ENCODE results near the gene NFKBIE.
A peak's percentile ranks its signal among the peaks of the same experiment; 100 is the strongest.
"Not testable (repeated sequence)": the region's sequence is repeated elsewhere in the genome, so short reads cannot be mapped to it uniquely, and the experiment has no call there.

Gene NFKBIE

GRCh38 chr6:44237813-44238433, 27.4 kb downstream of the NFKBIE start:
- Mint-ChIP-seq H3K36me3 (ENCODE audit: low read depth) (peaks cover 44% of the 10 kb centered on the region), H3K4me1 (ENCODE audit: low read depth) (peaks cover 35% of the 10 kb centered on the region), H3K9me3 (no peaks in the 10 kb centered on the region), H3K4me3 (peak overlapping the region; percentile 80), H3K27ac (peak overlapping the region; percentile 97), H3K27me3 (no peaks in the 10 kb centered on the region)
- peak; percentile 89 for DNase-seq

DNA sequence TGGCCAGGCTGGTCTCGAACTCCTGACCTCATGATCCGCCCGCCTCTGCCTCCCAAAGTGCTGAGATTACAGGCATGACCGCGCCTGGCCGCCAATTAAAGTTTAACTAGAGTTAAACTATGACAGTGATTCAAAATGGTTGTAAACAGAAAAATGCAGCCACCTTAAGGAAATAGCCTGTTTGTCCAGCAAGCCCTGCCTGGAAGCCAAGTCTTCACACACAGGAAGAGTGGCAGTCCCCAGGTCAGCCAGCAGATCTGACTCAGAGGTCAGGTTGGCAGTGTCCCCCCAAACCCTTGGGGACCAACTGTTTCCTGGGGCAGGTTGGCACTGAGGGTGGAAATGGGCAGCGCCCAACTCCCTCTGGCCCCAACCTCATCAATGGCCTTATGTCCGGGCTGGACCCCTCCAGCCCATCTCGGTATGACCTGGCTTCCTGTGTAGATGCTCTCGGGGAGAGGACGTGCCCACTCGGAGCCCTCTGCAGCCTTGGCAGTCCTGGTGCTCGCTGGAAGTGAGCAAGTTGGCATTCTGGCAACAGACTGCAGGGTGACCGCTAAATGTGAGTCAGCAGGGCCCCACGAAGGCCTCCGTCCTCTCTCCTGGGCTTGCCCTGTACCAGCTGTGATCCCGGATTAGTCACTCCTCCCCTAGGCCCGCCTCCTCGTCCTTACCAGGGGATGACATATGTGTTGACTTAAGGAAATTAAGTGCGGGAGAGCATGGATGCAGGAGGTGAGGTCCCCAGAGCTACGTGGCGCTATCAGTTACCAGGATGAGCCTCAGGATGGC, 28.1 kb downstream of the NFKBIE start:
- peaks cover 33% of the 10 kb centered on the region for H3K4me1 Mint-ChIP-seq (ENCODE audit: low read depth)
- peak overlapping the region; percentile 80 for H3K4me3 Mint-ChIP-seq
- H3K27ac Mint-ChIP-seq, result peak overlapping the region; percentile 97
- peak; percentile 79 for DNase-seq
- H3K36me3 Mint-ChIP-seq (ENCODE audit: low read depth), result peaks cover 50% of the 10 kb centered on the region
- no peaks in the 10 kb centered on the region for H3K27me3 Mint-ChIP-seq
- H3K9me3 Mint-ChIP-seq, result no peaks in the 10 kb centered on the region

GRCh38 chr6:44235891-44236516, 29.3 kb downstream of the NFKBIE start:
- DNase-seq, result no peak
- Mint-ChIP-seq H3K27ac (no peak overlapping the region), H3K36me3 (ENCODE audit: low read depth) (peaks cover 62% of the 10 kb centered on the region), H3K27me3 (no peaks in the 10 kb centered on the region), H3K4me3 (no peak overlapping the region), H3K4me1 (ENCODE audit: low read depth) (peaks cover 32% of the 10 kb centered on the region), H3K9me3 (no peaks in the 10 kb centered on the region)

DNA sequence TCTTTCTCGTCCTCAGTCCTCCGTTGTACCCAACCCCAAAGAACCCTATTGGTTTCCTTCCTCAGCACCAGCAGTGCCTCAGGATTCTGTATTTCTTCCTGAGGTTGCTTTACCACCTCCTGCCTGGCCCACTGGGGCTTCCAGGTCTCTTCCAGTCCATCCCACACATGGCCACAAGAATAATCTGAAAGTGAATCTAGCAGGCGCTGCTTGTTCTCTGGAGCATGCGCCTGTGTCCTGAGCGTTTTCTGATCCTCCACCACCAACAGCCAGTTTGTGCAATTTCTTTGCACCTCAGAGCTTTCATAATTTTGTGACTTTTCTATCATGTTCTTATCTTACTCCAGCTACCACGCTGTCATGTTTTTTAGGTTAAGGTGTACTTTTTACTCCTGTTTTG, 30.1 kb downstream of the NFKBIE start:
- peak overlapping the region; percentile 1 for H3K27ac Mint-ChIP-seq
- DNase-seq, result no peak
- no peaks in the 10 kb centered on the region for H3K27me3 Mint-ChIP-seq
- H3K4me3 Mint-ChIP-seq, result no peak overlapping the region
- H3K9me3 Mint-ChIP-seq, result no peaks in the 10 kb centered on the region
- H3K36me3 Mint-ChIP-seq (ENCODE audit: low read depth), result peaks cover 70% of the 10 kb centered on the region
- peaks cover 32% of the 10 kb centered on the region for H3K4me1 Mint-ChIP-seq (ENCODE audit: low read depth)

GRCh38 chr6:44234101-44235025, 31.0 kb downstream of the NFKBIE start:
- H3K4me1 Mint-ChIP-seq (ENCODE audit: low read depth), result peaks cover 31% of the 10 kb centered on the region
- H3K4me3 Mint-ChIP-seq, result no peak overlapping the region
- H3K27me3 Mint-ChIP-seq, result no peaks in the 10 kb centered on the region
- no peaks in the 10 kb centered on the region for H3K9me3 Mint-ChIP-seq
- DNase-seq, result no peak
- H3K36me3 Mint-ChIP-seq (ENCODE audit: low read depth), result peaks cover 79% of the 10 kb centered on the region
- no peak overlapping the region for H3K27ac Mint-ChIP-seq

DNA sequence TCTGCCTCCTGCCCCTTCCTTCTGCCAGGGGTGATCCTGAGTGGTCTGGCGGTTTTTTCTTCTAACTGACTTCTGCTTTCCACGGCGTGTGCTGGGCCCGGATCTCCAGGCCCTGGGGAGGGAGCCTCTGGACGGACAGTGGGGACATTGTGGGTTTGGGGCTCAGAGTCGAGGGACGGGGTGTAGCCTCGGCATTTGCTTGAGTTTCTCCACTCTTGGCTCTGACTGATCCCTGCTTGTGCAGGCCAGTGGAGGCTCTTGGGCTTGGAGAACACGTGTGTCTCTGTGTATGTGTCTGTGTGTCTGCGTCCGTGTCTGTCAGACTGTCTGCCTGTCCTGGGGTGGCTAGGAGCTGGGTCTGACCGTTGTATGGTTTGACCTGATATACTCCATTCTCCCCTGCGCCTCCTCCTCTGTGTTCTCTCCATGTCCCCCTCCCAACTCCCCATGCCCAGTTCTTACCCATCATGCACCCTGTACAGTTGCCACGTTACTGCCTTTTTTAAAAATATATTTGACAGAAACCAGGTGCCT, 31.7 kb downstream of the NFKBIE start:
- no peak overlapping the region for H3K27ac Mint-ChIP-seq
- H3K36me3 Mint-ChIP-seq (ENCODE audit: low read depth), result peaks cover 86% of the 10 kb centered on the region

DNA sequence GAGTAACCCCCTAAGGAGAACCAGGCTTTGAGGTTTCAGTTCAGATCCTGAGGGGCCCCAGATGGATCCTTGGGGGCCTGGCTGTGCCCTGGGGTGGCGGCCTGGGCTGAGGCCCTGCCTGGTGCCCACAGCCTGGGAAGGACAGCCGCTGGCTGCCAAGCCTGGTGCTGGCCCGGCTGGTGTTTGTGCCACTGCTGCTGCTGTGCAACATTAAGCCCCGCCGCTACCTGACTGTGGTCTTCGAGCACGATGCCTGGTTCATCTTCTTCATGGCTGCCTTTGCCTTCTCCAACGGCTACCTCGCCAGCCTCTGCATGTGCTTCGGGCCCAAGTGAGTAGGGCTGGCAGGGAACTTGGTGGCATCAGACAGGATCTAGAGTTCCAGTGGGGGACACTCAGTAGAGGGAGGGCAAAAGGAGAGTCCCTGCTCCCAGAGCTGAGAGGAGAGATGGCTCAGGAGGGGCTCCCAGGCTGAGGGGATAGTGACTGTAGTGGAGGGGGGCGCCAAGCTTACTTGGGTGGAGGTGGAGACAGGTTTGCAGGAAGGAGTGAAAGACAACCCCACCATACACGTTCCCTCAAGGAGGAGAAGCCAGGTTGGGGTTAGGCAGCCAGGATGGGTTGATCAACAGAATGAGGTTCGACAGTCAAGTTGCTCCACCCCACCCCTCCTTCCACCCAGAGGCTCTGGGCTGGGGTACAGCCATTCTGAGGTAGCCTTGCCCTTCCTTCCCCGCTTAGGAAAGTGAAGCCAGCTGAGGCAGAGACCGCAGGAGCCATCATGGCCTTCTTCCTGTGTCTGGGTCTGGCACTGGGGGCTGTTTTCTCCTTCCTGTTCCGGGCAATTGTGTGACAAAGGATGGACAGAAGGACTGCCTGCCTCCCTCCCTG, 32.4 kb downstream of the NFKBIE start:
- Mint-ChIP-seq H3K36me3 (ENCODE audit: low read depth) (peaks cover 93% of the 10 kb centered on the region), H3K27me3 (no peaks in the 10 kb centered on the region), H3K4me3 (no peak overlapping the region), H3K27ac (no peak overlapping the region), H3K9me3 (no peaks in the 10 kb centered on the region), H3K4me1 (ENCODE audit: low read depth) (peaks cover 17% of the 10 kb centered on the region)
- no peak for DNase-seq

More for the DNA sequence above, 31.7 kb downstream of the NFKBIE start:
- peaks cover 24% of the 10 kb centered on the region for H3K4me1 Mint-ChIP-seq (ENCODE audit: low read depth)
- H3K27me3 Mint-ChIP-seq, result no peaks in the 10 kb centered on the region
- no peak overlapping the region for H3K4me3 Mint-ChIP-seq
- no peaks in the 10 kb centered on the region for H3K9me3 Mint-ChIP-seq
- DNase-seq, result no peak

DNA sequence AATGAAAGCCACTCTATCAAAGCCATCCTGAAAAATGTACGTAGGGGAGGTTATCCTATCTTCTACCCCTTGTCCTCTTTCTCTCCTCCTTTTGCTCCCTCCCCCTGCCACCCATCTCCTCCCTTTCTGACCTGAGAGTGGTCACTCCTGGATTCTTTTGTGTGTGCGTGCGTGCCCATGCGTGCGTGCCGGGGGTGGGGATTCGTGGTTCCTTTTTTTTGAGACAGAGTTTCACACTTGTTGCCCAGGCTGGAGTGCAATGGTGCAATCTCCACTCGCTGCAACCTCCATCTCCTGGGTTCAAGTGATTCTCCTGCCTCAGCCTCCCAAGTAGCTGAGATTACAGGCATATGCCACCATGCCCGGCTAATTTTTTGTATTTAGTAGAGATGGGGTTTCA, 33.9 kb downstream of the NFKBIE start:
- H3K4me1 Mint-ChIP-seq (ENCODE audit: low read depth); H3K27me3 Mint-ChIP-seq; H3K9me3 Mint-ChIP-seq; H3K27ac Mint-ChIP-seq; H3K4me3 Mint-ChIP-seq; DNase-seq: not testable (repeated sequence)
- H3K36me3 Mint-ChIP-seq (ENCODE audit: low read depth), result peaks cover 96% of the 10 kb centered on the region

GRCh38 chr6:44230034-44230675, 35.2 kb downstream of the NFKBIE start:
- peaks cover 94% of the 10 kb centered on the region for H3K36me3 Mint-ChIP-seq (ENCODE audit: low read depth)
- H3K9me3 Mint-ChIP-seq, result no peaks in the 10 kb centered on the region
- no peak overlapping the region for H3K27ac Mint-ChIP-seq
- no peak for DNase-seq
- H3K4me1 Mint-ChIP-seq (ENCODE audit: low read depth), result peaks cover 10% of the 10 kb centered on the region
- H3K27me3 Mint-ChIP-seq, result no peaks in the 10 kb centered on the region
- H3K4me3 Mint-ChIP-seq, result no peak overlapping the region

GRCh38 chr6:44229376-44230033, 35.8 kb downstream of the NFKBIE start:
- Mint-ChIP-seq H3K27me3 (no peaks in the 10 kb centered on the region), H3K4me3 (no peak overlapping the region), H3K27ac (no peak overlapping the region), H3K36me3 (ENCODE audit: low read depth) (peaks cover 94% of the 10 kb centered on the region), H3K4me1 (ENCODE audit: low read depth) (peaks cover 16% of the 10 kb centered on the region), H3K9me3 (no peaks in the 10 kb centered on the region)
- no peak for DNase-seq

DNA sequence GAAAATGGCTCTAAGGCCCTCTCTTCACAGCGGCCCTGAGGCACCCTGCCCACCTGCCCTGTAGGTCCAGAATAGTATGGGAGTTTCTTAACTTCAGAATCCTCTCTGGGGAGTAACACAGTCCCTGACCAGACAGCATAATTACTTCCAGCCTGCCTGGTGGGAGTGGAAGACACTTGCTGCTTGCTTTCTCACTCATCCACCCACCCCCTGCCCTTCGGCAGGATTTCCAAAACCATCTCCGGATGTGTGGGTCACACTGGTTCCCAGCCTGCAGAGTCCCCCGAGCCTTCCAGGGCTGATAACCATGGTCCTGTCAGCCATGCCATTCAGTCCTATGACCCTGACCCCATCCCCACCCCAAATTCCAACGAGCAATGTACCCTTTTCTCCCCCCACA, 36.5 kb downstream of the NFKBIE start:
- Mint-ChIP-seq H3K4me1 (ENCODE audit: low read depth) (peaks cover 20% of the 10 kb centered on the region), H3K4me3 (no peak overlapping the region), H3K27me3 (no peaks in the 10 kb centered on the region), H3K9me3 (no peaks in the 10 kb centered on the region), H3K27ac (no peak overlapping the region), H3K36me3 (ENCODE audit: low read depth) (peaks cover 94% of the 10 kb centered on the region)
- DNase-seq, result no peak

DNA sequence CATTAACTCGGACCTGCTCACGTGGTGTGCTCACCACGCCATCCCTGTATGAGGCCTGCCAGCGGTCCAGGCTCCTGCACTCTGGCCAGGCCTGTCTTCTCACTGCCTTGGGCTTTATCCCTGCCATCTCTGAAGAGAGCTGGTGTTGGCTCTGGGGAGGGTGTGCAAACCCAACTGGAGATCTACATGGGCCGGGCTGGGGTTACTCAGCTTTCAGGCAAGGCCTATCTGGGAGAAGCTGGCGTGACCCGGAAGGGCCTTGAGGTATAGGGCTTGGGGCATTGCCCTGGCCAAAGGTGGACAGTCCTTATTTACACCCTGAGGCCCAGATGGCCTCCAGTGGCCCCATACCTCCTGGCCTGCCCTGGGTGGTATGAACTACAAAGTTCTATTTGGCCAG, 36.9 kb downstream of the NFKBIE start:
- Mint-ChIP-seq H3K36me3 (ENCODE audit: low read depth) (peaks cover 90% of the 10 kb centered on the region), H3K4me1 (ENCODE audit: low read depth) (peaks cover 20% of the 10 kb centered on the region), H3K9me3 (no peaks in the 10 kb centered on the region), H3K4me3 (no peak overlapping the region), H3K27me3 (no peaks in the 10 kb centered on the region), H3K27ac (no peak overlapping the region)
- no peak for DNase-seq

All from activated T-cell treated with anti-CD3 and anti-CD28 coated beads, Interleukin-2, amount 50 U/mL, for 24 hours (primary cell).